Measurements from ENCODE around the gene EPHB3.

DNA sequence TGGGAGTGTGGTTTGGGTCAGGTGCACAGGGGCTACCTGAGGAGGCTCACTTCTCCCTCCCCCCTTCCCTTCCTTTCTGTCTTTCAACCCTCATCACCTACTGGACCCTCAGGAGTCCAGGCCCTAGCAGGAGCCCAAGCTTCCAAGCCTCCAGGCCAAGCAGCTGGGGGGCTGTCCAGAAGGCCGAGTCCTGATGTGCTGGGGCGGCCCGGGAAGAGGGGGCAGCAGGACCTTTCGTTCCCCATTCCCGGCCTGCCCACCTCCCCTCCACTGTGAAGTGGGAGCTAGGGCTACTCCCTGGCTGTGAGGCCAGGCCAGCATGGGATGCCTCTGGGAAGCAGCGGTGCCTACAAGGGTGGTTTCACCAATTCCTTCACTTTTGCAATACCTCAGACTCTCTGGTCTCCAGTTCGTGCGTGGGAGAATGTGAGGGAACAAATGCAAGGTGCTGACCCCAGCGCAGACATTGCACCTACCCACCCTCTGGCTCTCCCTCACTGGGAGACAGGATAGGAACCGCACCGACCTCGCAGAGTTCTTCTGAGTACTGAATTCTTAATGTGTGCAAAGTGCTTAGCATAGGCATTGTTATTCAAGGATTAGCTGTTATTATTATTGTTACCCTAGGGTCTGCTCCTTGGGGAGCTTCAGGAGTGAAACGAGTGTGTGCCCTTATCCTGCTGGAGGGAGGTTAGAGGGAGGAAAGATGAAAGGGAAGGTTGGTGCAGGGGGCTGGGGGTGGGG lies 2.5 kb downstream of the EPHB3 start:
- TF ChIP-seq CTCF (IDR thresholded peaks at IDR 0.05; ENCODE audit: low read length) (no peak), EZH2 (optimal IDR thresholded peaks at IDR 0.05; ENCODE audit: low read depth, low read length) (no peak), EZH2phosphoT487 (IDR thresholded peaks at IDR 0.05; ENCODE audit: low read length) (no peak)
